GM12878 (cell line): ENCODE measurements around the gene FRAS1. TPM values are rescaled to one million over a fixed set of nuclear protein-coding genes. Genes with fewer than 3 reads are reported as not detected.

Experiments used
- ATAC-seq: fragments of 200-7000 bp; cut with Tn5 transposase; 3 replicates; pipeline ENCODE4 v1.9.1; 2020; ENCODE audit warnings: mild to moderate bottlenecking, moderate library complexity
- BruUV-seq: library from RNA; stranded (reverse); fragments of 400-500 nt; replicated peaks from 2 replicates; lab custom pipeline; 2021; lab: Mats Ljungman, UMichigan
- CTCF ChIA-PET: fragments of 300-600 bp; sonication (Branson Sonifier 250); formaldehyde crosslinking; extraction: SDS; loops from one replicate; lab custom pipeline; 2021; ENCODE audit warnings: inconsistent platforms; lab: Yijun Ruan, JAX
- POLR2A ChIA-PET: fragments of 350-600 bp; formaldehyde crosslinking; extraction: SDS; loops from one replicate; lab custom pipeline; 2021; ENCODE audit warnings: inconsistent platforms; lab: Charles Lee
- RAD21 ChIA-PET: fragments of 300-600 bp; sonication (Branson Sonifier 250); formaldehyde crosslinking; loops from one replicate; lab custom pipeline; 2023; ENCODE audit warnings: antibody characterized with exemption; ENCODE audit not compliant: unreplicated experiment; lab: Charles Lee
- SMC1A ChIA-PET: fragments of 300-600 bp; sonication (Branson Sonifier 250); formaldehyde crosslinking; loops from one replicate; lab custom pipeline; 2023; ENCODE audit not compliant: unreplicated experiment, uncharacterized antibody; lab: Charles Lee
- DNase-seq: peaks from one replicate; pipeline ENCODE4 v3.0.0-alpha.2; 2011; ENCODE audit warnings: low read depth, low spot score
- FAIRE-seq: peaks from 3 replicates; lab custom pipeline; 2011; peaks lifted over from hg19 to GRCh38; lab: Jason Lieb, UNC
- H2AFZ ChIP-seq: 2 replicates; pipeline ENCODE4 v1.6.0; 2011; ENCODE audit warnings: low read depth, low read length, control low read depth; ENCODE audit not compliant: control insufficient read depth
- H3K27ac ChIP-seq: 2 replicates; pipeline ENCODE4 v1.5.1; 2011; ENCODE audit warnings: control low read depth; ENCODE audit not compliant: control insufficient read depth, insufficient read depth
- H3K27me3 ChIP-seq, 2 experiments: replicated peaks in 1 of 2; 2 replicates each; pipeline versions ENCODE4 v1.6.0 to v1.6.1; 2011; ENCODE audit warnings: low read length in 1 of 2; ENCODE audit not compliant: control insufficient read depth in 2 of 2, insufficient read depth in 2 of 2
- H3K36me3 ChIP-seq, 2 experiments: 2 replicates each; pipeline ENCODE4 v1.5.1; 2011; ENCODE audit warnings: low read length in 1 of 2; ENCODE audit not compliant: control insufficient read depth in 2 of 2, insufficient read depth in 2 of 2
- H3K4me1 ChIP-seq: 2 replicates; pipeline ENCODE4 v1.6.1; 2011; ENCODE audit warnings: mild to moderate bottlenecking, low read length, moderate library complexity, mixed read lengths; ENCODE audit not compliant: control insufficient read depth, insufficient read depth
- H3K4me2 ChIP-seq: 2 replicates; pipeline ENCODE4 v1.6.0; 2011; ENCODE audit warnings: control low read depth; ENCODE audit not compliant: control insufficient read depth, insufficient read depth
- H3K4me3 ChIP-seq: fragments of 200-600 bp; sonication (generic); 2 replicates; pipeline ENCODE4 v1.5.1; 2016
- H3K79me2 ChIP-seq: 2 replicates; pipeline ENCODE4 v1.6.0; 2011; ENCODE audit warnings: low read length; ENCODE audit not compliant: control insufficient read depth, insufficient read depth
- H3K9ac ChIP-seq: 2 replicates; pipeline ENCODE4 v1.8.0; 2011; ENCODE audit warnings: low read length, control low read depth, mixed read lengths; ENCODE audit not compliant: control insufficient read depth, insufficient read depth
- H3K9me3 ChIP-seq: replicated peaks from 3 replicates; pipeline ENCODE4 v1.5.1; 2011; ENCODE audit warnings: mild to moderate bottlenecking, low read length; ENCODE audit not compliant: control insufficient read depth, insufficient read depth
- H4K20me1 ChIP-seq: 2 replicates; pipeline ENCODE4 v1.6.0; 2011; ENCODE audit not compliant: control insufficient read depth, insufficient read depth
- NFXL1 ChIP-seq: fragments of 450-650 bp; IDR thresholded peaks from 2 replicates; pipeline ENCODE4 v1.6.1; 2017; ENCODE audit warnings: antibody characterized with exemption, mild to moderate bottlenecking, borderline replicate concordance
- NFYA ChIP-seq: IDR thresholded peaks from 2 replicates; pipeline ENCODE4 v1.6.1; 2011; ENCODE audit warnings: low read depth, mild to moderate bottlenecking, low read length, improper control_type of control experiment, borderline replicate concordance
- WGBS: methylation state at CpG from one replicate; pipeline ENCODE4 v1.1.6; 2016; ENCODE audit warnings: low lambda C conversion rate; ENCODE audit not compliant: insufficient replicate concordance, insufficient coverage; ENCODE audit errors: missing lambda C conversion rate; 5-methylcytosine and 5-hydroxymethylcytosine counted together
- in situ Hi-C: fragments of 300-500 bp; cut with MboI; formaldehyde crosslinking; loops from 9 replicates; pipeline ENCODE4 v1.14.3; 2018; ENCODE audit warnings: mixed read lengths
- intact Hi-C: fragments of 100-400 bp; cut with micrococcal nuclease; formaldehyde crosslinking; loops from one replicate; pipeline ENCODE4 v1.14.2; 2022; ENCODE audit not compliant: unreplicated experiment
- polyA plus RNA-seq, 11 experiments: library from polyadenylated mRNA; depleted of rRNA in 4 of 11; unstranded in 6 of 11; stranded (reverse) in 5 of 11; fragments of >200 nt; fragmentation: Nextera tagmentation in 4 of 11; fragmentation: Illumina TruSeq in 1 of 11; extraction: Ambion mirVana in 4 of 11; extraction: Trizol in 1 of 11; gene quantifications; 1 replicate in 1 of 11; 2 replicates in 10 of 11; pipeline versions ENCODE4 v1.2.1 to v1.2.3, GENCODE V29; 2011 to 2016; ENCODE audit warnings: inconsistent platforms in 2 of 11, missing spikeins in 2 of 11, low read depth in 1 of 11
- total RNA-seq, 4 experiments: library from RNA; depleted of rRNA in 3 of 4; stranded (reverse); fragments of >200 nt in 3 of 4; fragmentation: Illumina TruSeq in 1 of 4; extraction: Trizol in 1 of 4; gene quantifications; 2 replicates each; pipeline versions ENCODE4 v1.2.1 to v1.2.3, GENCODE V29; 2013 to 2021
- TF ChIP-seq, protein P1 (sequence below): fragments of 450-650 bp; IDR thresholded peaks from 2 replicates; pipeline ENCODE4 v1.6.1; 2017; ENCODE audit warnings: low read depth, mild to moderate bottlenecking, moderate library complexity
- TF ChIP-seq, protein P2 (sequence below): fragments of 450-650 bp; IDR thresholded peaks from 2 replicates; pipeline ENCODE4 v1.6.1; 2016; ENCODE audit warnings: mild to moderate bottlenecking

Gene FRAS1
- total and polyA plus RNA-seq, 10 of the 15 experiments (the other 5 are each of a cell fraction or from before 2014, with no cell fraction given) = 0.08 to 11.7 (median 0.20) TPM

DNA sequence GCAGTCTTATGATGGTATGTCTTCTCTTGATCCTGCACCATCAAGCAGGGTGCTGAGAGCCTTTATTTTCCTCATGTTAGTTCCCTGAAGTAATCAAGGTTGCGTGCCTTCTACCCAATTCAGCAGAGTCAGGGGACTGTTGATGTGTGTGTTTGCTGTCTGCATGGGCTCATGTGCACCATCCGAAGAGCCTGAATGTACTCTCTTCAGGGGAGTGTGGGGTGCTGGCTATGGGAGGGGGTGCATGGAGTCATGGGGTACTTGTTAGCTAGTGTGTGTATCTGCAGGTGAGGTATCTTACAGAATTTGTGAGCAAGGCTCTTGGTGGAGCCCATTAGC is 340.1 kb downstream of the FRAS1 start:
- WGBS = 26% methylated on average over 2 of the region's 2 CpGs
- TF ChIP-seq, protein P1, sequence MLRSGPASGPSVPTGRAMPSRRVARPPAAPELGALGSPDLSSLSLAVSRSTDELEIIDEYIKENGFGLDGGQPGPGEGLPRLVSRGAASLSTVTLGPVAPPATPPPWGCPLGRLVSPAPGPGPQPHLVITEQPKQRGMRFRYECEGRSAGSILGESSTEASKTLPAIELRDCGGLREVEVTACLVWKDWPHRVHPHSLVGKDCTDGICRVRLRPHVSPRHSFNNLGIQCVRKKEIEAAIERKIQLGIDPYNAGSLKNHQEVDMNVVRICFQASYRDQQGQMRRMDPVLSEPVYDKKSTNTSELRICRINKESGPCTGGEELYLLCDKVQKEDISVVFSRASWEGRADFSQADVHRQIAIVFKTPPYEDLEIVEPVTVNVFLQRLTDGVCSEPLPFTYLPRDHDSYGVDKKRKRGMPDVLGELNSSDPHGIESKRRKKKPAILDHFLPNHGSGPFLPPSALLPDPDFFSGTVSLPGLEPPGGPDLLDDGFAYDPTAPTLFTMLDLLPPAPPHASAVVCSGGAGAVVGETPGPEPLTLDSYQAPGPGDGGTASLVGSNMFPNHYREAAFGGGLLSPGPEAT = no peak
- TF ChIP-seq NFXL1 (no peak), NFYA (no peak)
- TF ChIP-seq, protein P2, sequence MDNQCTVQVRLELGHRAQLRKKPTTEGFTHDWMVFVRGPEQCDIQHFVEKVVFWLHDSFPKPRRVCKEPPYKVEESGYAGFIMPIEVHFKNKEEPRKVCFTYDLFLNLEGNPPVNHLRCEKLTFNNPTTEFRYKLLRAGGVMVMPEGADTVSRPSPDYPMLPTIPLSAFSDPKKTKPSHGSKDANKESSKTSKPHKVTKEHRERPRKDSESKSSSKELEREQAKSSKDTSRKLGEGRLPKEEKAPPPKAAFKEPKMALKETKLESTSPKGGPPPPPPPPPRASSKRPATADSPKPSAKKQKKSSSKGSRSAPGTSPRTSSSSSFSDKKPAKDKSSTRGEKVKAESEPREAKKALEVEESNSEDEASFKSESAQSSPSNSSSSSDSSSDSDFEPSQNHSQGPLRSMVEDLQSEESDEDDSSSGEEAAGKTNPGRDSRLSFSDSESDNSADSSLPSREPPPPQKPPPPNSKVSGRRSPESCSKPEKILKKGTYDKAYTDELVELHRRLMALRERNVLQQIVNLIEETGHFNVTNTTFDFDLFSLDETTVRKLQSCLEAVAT = no peak
- Histone ChIP-seq H3K9ac (no peak overlapping the region), H3K4me2 (no peak overlapping the region), H3K9me3 (no peaks in the 10 kb centered on the region), H3K79me2 (no peaks in the 10 kb centered on the region), H3K36me3 (no peaks in the 10 kb centered on the region), H3K4me3 (no peak overlapping the region), H3K27me3 (no peaks in the 10 kb centered on the region), H4K20me1 (no peaks in the 10 kb centered on the region), H3K4me1 (no peaks in the 10 kb centered on the region), H3K27ac (no peak overlapping the region), H2AFZ (no peak overlapping the region)
- ChIA-PET SMC1A (interaction anchor here (0.7 kb wide), 1 partner anchor 12 kb away, joined by 4 read pairs; no protein-coding TSS in a partner anchor), POLR2A (no interaction called here), CTCF (no interaction called here), RAD21 (no interaction called here)
- in situ Hi-C loops = no loop called here
- BruUV-seq = no TSS peak
- DNase-seq = no peak
- no peak for ATAC-seq
- intact Hi-C loops = no loop called here
- FAIRE-seq = no peak
